Activated T-cell treated with anti-CD3 and anti-CD28 coated beads, Interleukin-2, amount 50 U/mL, for 4 hours (primary cell): Measurements from ENCODE around the gene ZDHHC9. TPM values are rescaled to one million over a fixed set of nuclear protein-coding genes. Genes with fewer than 3 reads are reported as not detected.

Experiments used
- ATAC-seq, 2 donors: fragments of 200-7000 bp; cut with Tn5 transposase; one replicate each; pipeline ENCODE4 v1.10.0; 2021
- DNase-seq: peaks from one replicate; pipeline ENCODE4 v3.0.0-alpha.2; 2020
- H3K27me3 Mint-ChIP-seq: one replicate; pipeline ENCODE4 v1.8.0; 2021; ENCODE audit warnings: low read depth, mixed read lengths
- H3K36me3 Mint-ChIP-seq: one replicate; pipeline ENCODE4 v1.8.0; 2022; ENCODE audit warnings: mixed read lengths; ENCODE audit not compliant: insufficient read depth
- H3K4me1 Mint-ChIP-seq: one replicate; pipeline ENCODE4 v1.8.0; 2021; ENCODE audit warnings: low read depth, mixed read lengths
- H3K4me3 Mint-ChIP-seq: one replicate; pipeline ENCODE4 v1.8.0; 2021; ENCODE audit warnings: mild to moderate bottlenecking, moderate library complexity, mixed read lengths
- H3K9me3 Mint-ChIP-seq: one replicate; pipeline ENCODE4 v1.8.0; 2021; ENCODE audit warnings: mixed read lengths
- total RNA-seq, 3 donors: library from RNA; stranded (reverse); gene quantifications; one replicate each; pipeline ENCODE4 v1.2.1, GENCODE V29; 2021

The ZDHHC9 gene
- total RNA-seq, 3 donors from 2014 or later = 12.3 to 14.2 (median 12.7) TPM

- ATAC-seq = peak; percentile 27 to 32
- no peaks in the 10 kb centered on the region for H3K27me3 Mint-ChIP-seq
- peaks cover 71% of the 10 kb centered on the region for H3K4me1 Mint-ChIP-seq
- no peak overlapping the region for H3K4me3 Mint-ChIP-seq
- H3K36me3 Mint-ChIP-seq = no peaks in the 10 kb centered on the region
- H3K9me3 Mint-ChIP-seq = no peaks in the 10 kb centered on the region
- DNase-seq = peak; percentile 32
Observed at GRCh38 chrX:129771266-129771995, 72.3 kb downstream of the ZDHHC9 start.

- H3K4me3 Mint-ChIP-seq = no peak overlapping the region
- H3K9me3 Mint-ChIP-seq = no peaks in the 10 kb centered on the region
- no peaks in the 10 kb centered on the region for H3K36me3 Mint-ChIP-seq
- no peaks in the 10 kb centered on the region for H3K27me3 Mint-ChIP-seq
- H3K4me1 Mint-ChIP-seq = peaks cover 65% of the 10 kb centered on the region
- peak; percentile 77 to 87 for ATAC-seq
- DNase-seq = peak; percentile 61
Observed at GRCh38 chrX:129769467-129770154, 74.1 kb downstream of the ZDHHC9 start.

- DNase-seq = no peak
- no peak overlapping the region for H3K4me3 Mint-ChIP-seq
- peaks cover 58% of the 10 kb centered on the region for H3K4me1 Mint-ChIP-seq
- H3K36me3 Mint-ChIP-seq = no peaks in the 10 kb centered on the region
- H3K27me3 Mint-ChIP-seq = no peaks in the 10 kb centered on the region
- no peak for ATAC-seq
- no peaks in the 10 kb centered on the region for H3K9me3 Mint-ChIP-seq
Observed at GRCh38 chrX:129768586-129769466, 74.9 kb downstream of the ZDHHC9 start.

- Mint-ChIP-seq H3K9me3 (no peaks in the 10 kb centered on the region), H3K4me3 (no peak overlapping the region), H3K36me3 (no peaks in the 10 kb centered on the region), H3K27me3 (no peaks in the 10 kb centered on the region), H3K4me1 (peaks cover 52% of the 10 kb centered on the region)
- no peak for ATAC-seq
- DNase-seq = no peak
Observed at GRCh38 chrX:129768186-129768585, 75.5 kb downstream of the ZDHHC9 start.

GRCh38 chrX:129763666-129764065 lies 80.0 kb downstream of the ZDHHC9 start:
- Mint-ChIP-seq H3K27me3 (no peaks in the 10 kb centered on the region), H3K4me1 (peaks cover 51% of the 10 kb centered on the region)
- no peak for ATAC-seq

GRCh38 chrX:129762448-129762847 lies 81.2 kb downstream of the ZDHHC9 start:
- Mint-ChIP-seq H3K27me3 (no peaks in the 10 kb centered on the region), H3K9me3 (no peaks in the 10 kb centered on the region), H3K36me3 (no peaks in the 10 kb centered on the region), H3K4me1 (peaks cover 51% of the 10 kb centered on the region), H3K4me3 (no peak overlapping the region)
- DNase-seq = no peak
- ATAC-seq = no peak

More at GRCh38 chrX:129763666-129764065, 80.0 kb downstream of the ZDHHC9 start:
- no peaks in the 10 kb centered on the region for H3K9me3 Mint-ChIP-seq
- no peaks in the 10 kb centered on the region for H3K36me3 Mint-ChIP-seq
- H3K4me3 Mint-ChIP-seq = no peak overlapping the region
- no peak for DNase-seq

GRCh38 chrX:129761596-129761995 lies 82.1 kb downstream of the ZDHHC9 start:
- Mint-ChIP-seq H3K4me1 (peaks cover 53% of the 10 kb centered on the region), H3K9me3 (no peaks in the 10 kb centered on the region), H3K36me3 (no peaks in the 10 kb centered on the region), H3K27me3 (no peaks in the 10 kb centered on the region), H3K4me3 (no peak overlapping the region)
- no peak for ATAC-seq
- no peak for DNase-seq

GRCh38 chrX:129760981-129761380 lies 82.7 kb downstream of the ZDHHC9 start:
- Mint-ChIP-seq H3K4me3 (no peak overlapping the region), H3K4me1 (peaks cover 56% of the 10 kb centered on the region)

GRCh38 chrX:129760155-129760554 lies 83.5 kb downstream of the ZDHHC9 start:
- Mint-ChIP-seq H3K9me3 (no peaks in the 10 kb centered on the region), H3K4me3 (peak overlapping the region; percentile 40), H3K4me1 (peaks cover 61% of the 10 kb centered on the region), H3K36me3 (no peaks in the 10 kb centered on the region), H3K27me3 (no peaks in the 10 kb centered on the region)
- ATAC-seq = peak; percentile 15 to 17
- DNase-seq = no peak

More at GRCh38 chrX:129760981-129761380, 82.7 kb downstream of the ZDHHC9 start:
- Mint-ChIP-seq H3K27me3 (no peaks in the 10 kb centered on the region), H3K36me3 (no peaks in the 10 kb centered on the region), H3K9me3 (no peaks in the 10 kb centered on the region)
- no peak for ATAC-seq
- no peak for DNase-seq

- Mint-ChIP-seq H3K4me1 (peaks cover 65% of the 10 kb centered on the region), H3K36me3 (no peaks in the 10 kb centered on the region), H3K27me3 (no peaks in the 10 kb centered on the region), H3K9me3 (no peaks in the 10 kb centered on the region), H3K4me3 (peak overlapping the region; percentile 11)
- peak; percentile 44 for DNase-seq
- peak; percentile 85 to 87 for ATAC-seq
Observed at GRCh38 chrX:129759576-129760061, 84.1 kb downstream of the ZDHHC9 start.

GRCh38 chrX:129755779-129756650 lies 87.7 kb downstream of the ZDHHC9 start:
- H3K36me3 Mint-ChIP-seq = no peaks in the 10 kb centered on the region
- DNase-seq = no peak
- ATAC-seq = peak; percentile 20 to 39
- H3K4me1 Mint-ChIP-seq = peaks cover 68% of the 10 kb centered on the region
- H3K4me3 Mint-ChIP-seq = peak overlapping the region; percentile 33
- no peaks in the 10 kb centered on the region for H3K9me3 Mint-ChIP-seq
- H3K27me3 Mint-ChIP-seq = no peaks in the 10 kb centered on the region

- H3K36me3 Mint-ChIP-seq = no peaks in the 10 kb centered on the region
- no peaks in the 10 kb centered on the region for H3K9me3 Mint-ChIP-seq
- H3K4me1 Mint-ChIP-seq = peaks cover 53% of the 10 kb centered on the region
- no peak for DNase-seq
- H3K27me3 Mint-ChIP-seq = no peaks in the 10 kb centered on the region
- no peak overlapping the region for H3K4me3 Mint-ChIP-seq
- no peak for ATAC-seq
Observed at GRCh38 chrX:129754056-129755024, 89.3 kb downstream of the ZDHHC9 start.
